IMR-90 (cell line): Measurements from ENCODE around the gene TANK. TPM values are rescaled to one million over a fixed set of nuclear protein-coding genes. Genes with fewer than 3 reads are reported as not detected.

Experiments used
- ATAC-seq: fragments of 200-7000 bp; cut with Tn5 transposase; 2 replicates; pipeline ENCODE4 v1.9.1; 2020; ENCODE audit warnings: low read depth, mild to moderate bottlenecking, moderate library complexity
- BruUV-seq: library from RNA; stranded (reverse); fragments of 400-500 nt; replicated peaks from 2 replicates; lab custom pipeline; 2021; lab: Mats Ljungman, UMichigan
- CTCF ChIA-PET: fragments of 300-600 bp; formaldehyde crosslinking; extraction: SDS; loops from one replicate; lab custom pipeline; 2021; ENCODE audit warnings: antibody characterized with exemption; lab: Yijun Ruan, JAX
- POLR2A ChIA-PET: fragments of 300-600 bp; sonication (Branson Sonifier 250); formaldehyde crosslinking; loops from one replicate; lab custom pipeline; 2022; ENCODE audit warnings: antibody characterized with exemption; ENCODE audit not compliant: unreplicated experiment; lab: Charles Lee
- DNase-seq: peaks from one replicate; pipeline ENCODE4 v3.0.0; 2013
- H2AFZ ChIP-seq: replicated peaks from 2 replicates; pipeline ENCODE3; 2013; ENCODE audit warnings: low read length, mild to moderate bottlenecking; ENCODE audit not compliant: poor library complexity
- H2AK5ac ChIP-seq: 2 replicates; pipeline ENCODE4 v1.6.1; 2013; ENCODE audit warnings: low read depth, low read length, inconsistent platforms
- H2AK9ac ChIP-seq: replicated peaks from 2 replicates; pipeline ENCODE3; 2013; ENCODE audit warnings: mild to moderate bottlenecking, low read depth, low read length, moderate library complexity; ENCODE audit not compliant: poor library complexity
- H2BK120ac ChIP-seq: 2 replicates; pipeline ENCODE4 v1.6.1; 2013; ENCODE audit warnings: low read depth, low read length, inconsistent platforms
- H2BK15ac ChIP-seq: 3 replicates; pipeline ENCODE4 v1.6.1; 2013; ENCODE audit warnings: low read depth, low read length, inconsistent platforms
- H2BK20ac ChIP-seq: 2 replicates; pipeline ENCODE4 v1.6.1; 2013; ENCODE audit warnings: low read depth, mild to moderate bottlenecking, inconsistent platforms, low read length, moderate library complexity
- H2BK5ac ChIP-seq: 2 replicates; pipeline ENCODE4 v1.6.1; 2013; ENCODE audit warnings: mild to moderate bottlenecking, low read depth, low read length, inconsistent platforms; ENCODE audit not compliant: poor library complexity, severe bottlenecking
- H3K14ac ChIP-seq: replicated peaks from 2 replicates; pipeline ENCODE4 v1.6.1; 2013; ENCODE audit warnings: low read depth, low read length, inconsistent platforms
- H3K18ac ChIP-seq: 2 replicates; pipeline ENCODE4 v1.6.1; 2013; ENCODE audit warnings: low read depth, low read length, control low read depth
- H3K23ac ChIP-seq: 2 replicates; pipeline ENCODE4 v1.6.1; 2013; ENCODE audit warnings: low read depth, low read length, inconsistent platforms
- H3K27ac ChIP-seq: 2 replicates; pipeline ENCODE4 v1.5.1; 2013; ENCODE audit warnings: mild to moderate bottlenecking, control low read depth, low read length; ENCODE audit not compliant: insufficient read depth
- H3K27me3 ChIP-seq: 2 replicates; pipeline ENCODE4 v1.6.1; 2013; ENCODE audit warnings: low read length; ENCODE audit not compliant: control insufficient read depth, insufficient read depth
- H3K36me3 ChIP-seq: 2 replicates; pipeline ENCODE4 v1.6.1; 2013; ENCODE audit warnings: low read length, mixed read lengths; ENCODE audit not compliant: control insufficient read depth, insufficient read depth
- H3K4ac ChIP-seq: 2 replicates; pipeline ENCODE4 v1.6.1; 2013; ENCODE audit warnings: low read depth, low read length, inconsistent platforms
- H3K4me1 ChIP-seq: 2 replicates; pipeline ENCODE4 v1.6.1; 2013; ENCODE audit warnings: low read length, mixed read lengths; ENCODE audit not compliant: control insufficient read depth, insufficient read depth
- H3K4me2 ChIP-seq: 2 replicates; pipeline ENCODE4 v1.6.1; 2013; ENCODE audit warnings: low read depth, mild to moderate bottlenecking, control low read depth, low read length, moderate library complexity
- H3K4me3 ChIP-seq: 2 replicates; pipeline ENCODE4 v1.5.1; 2013; ENCODE audit warnings: low read depth, mild to moderate bottlenecking, control low read depth, low read length, moderate library complexity; ENCODE audit not compliant: insufficient read depth
- H3K56ac ChIP-seq: 2 replicates; pipeline ENCODE4 v1.6.1; 2013; ENCODE audit warnings: low read length, inconsistent platforms; ENCODE audit not compliant: insufficient read depth; ENCODE audit errors: extremely low read depth
- H3K79me1 ChIP-seq, 2 experiments: 2 replicates each; pipeline ENCODE4 v1.6.1; 2013; ENCODE audit warnings: low read length in 2 of 2, inconsistent platforms in 1 of 2, low read depth in 1 of 2
- H3K9ac ChIP-seq: 2 replicates; pipeline ENCODE4 v1.6.1; 2013; ENCODE audit warnings: low read depth, low read length, control low read depth
- H3K9me1 ChIP-seq: 2 replicates; pipeline ENCODE4 v1.6.1; 2013; ENCODE audit warnings: low read length, inconsistent platforms; ENCODE audit not compliant: insufficient read depth
- H3K9me3 ChIP-seq: 2 replicates; pipeline ENCODE4 v1.6.1; 2013; ENCODE audit warnings: low read length; ENCODE audit not compliant: control insufficient read depth, insufficient read depth
- H4K20me1 ChIP-seq: 2 replicates; pipeline ENCODE4 v1.6.1; 2013; ENCODE audit warnings: low read length, inconsistent platforms; ENCODE audit not compliant: insufficient read depth
- H4K5ac ChIP-seq: 2 replicates; pipeline ENCODE4 v1.6.1; 2013; ENCODE audit warnings: mild to moderate bottlenecking, low read depth, low read length, control low read depth
- H4K8ac ChIP-seq, 2 experiments: 2 replicates each; pipeline ENCODE4 v1.6.1; 2013; ENCODE audit warnings: low read depth in 2 of 2, low read length in 2 of 2, control low read depth in 1 of 2, inconsistent platforms in 1 of 2
- H4K91ac ChIP-seq: 2 replicates; pipeline ENCODE4 v1.6.1; 2013; ENCODE audit warnings: low read depth, low read length, inconsistent platforms; ENCODE audit not compliant: insufficient read depth
- BHLHE40 ChIP-seq: fragments of 150-350 bp; IDR thresholded peaks from 2 replicates; pipeline ENCODE4 v1.6.1; 2016; ENCODE audit warnings: mild to moderate bottlenecking, low read depth, low read length
- CEBPB ChIP-seq: IDR thresholded peaks from 2 replicates; pipeline ENCODE4 v1.6.1; 2012; ENCODE audit warnings: low read depth, low read length, improper control_type of control experiment
- CHD1 ChIP-seq: IDR thresholded peaks from 2 replicates; pipeline ENCODE4 v1.6.1; 2012; ENCODE audit warnings: low read depth, low read length, improper control_type of control experiment
- FOS ChIP-seq: fragments of 150-350 bp; IDR thresholded peaks from 2 replicates; pipeline ENCODE4 v1.6.1; 2016; ENCODE audit warnings: low read depth, low read length
- MAFK ChIP-seq: IDR thresholded peaks from 2 replicates; pipeline ENCODE4 v1.6.1; 2012; ENCODE audit warnings: low read depth, low read length, improper control_type of control experiment
- MAZ ChIP-seq: IDR thresholded peaks from 2 replicates; pipeline ENCODE4 v1.6.1; 2012; ENCODE audit warnings: low read depth, mild to moderate bottlenecking, low read length, improper control_type of control experiment, moderate library complexity, borderline replicate concordance
- MXI1 ChIP-seq: IDR thresholded peaks from 2 replicates; pipeline ENCODE4 v1.6.1; 2012; ENCODE audit warnings: low read depth, mild to moderate bottlenecking, low read length, moderate library complexity, borderline replicate concordance
- NFE2L2 ChIP-seq: fragments of 150-350 bp; IDR thresholded peaks from 2 replicates; pipeline ENCODE4 v1.6.1; 2016; ENCODE audit warnings: low read depth, mild to moderate bottlenecking, low read length
- POLR2A ChIP-seq: IDR thresholded peaks from 2 replicates; pipeline ENCODE4 v1.6.1; 2012; ENCODE audit warnings: mild to moderate bottlenecking, low read depth, low read length
- RAD21 ChIP-seq: IDR thresholded peaks from 2 replicates; pipeline ENCODE4 v1.6.1; 2012; ENCODE audit warnings: low read length, improper control_type of control experiment
- SMC3 ChIP-seq: fragments of 150-350 bp; IDR thresholded peaks from 2 replicates; pipeline ENCODE4 v1.6.1; 2016; ENCODE audit warnings: low read depth, mild to moderate bottlenecking, antibody characterized with exemption, low read length, moderate library complexity
- whole genome bisulfite sequencing, 2 experiments: methylation state at CpG; one replicate each; pipeline versions ENCODE4 v1.1.5 to v1.1.7; 2013; ENCODE audit warnings: missing lambda C conversion rate in 2 of 2; ENCODE audit not compliant: insufficient read length in 1 of 2; ENCODE audit errors: extremely low coverage in 2 of 2; 5-methylcytosine and 5-hydroxymethylcytosine counted together
- dilution Hi-C: fragments of 300-500 bp; cut with HindIII; formaldehyde crosslinking; loops from one replicate; pipeline ENCODE4 v1.14.3; 2018; ENCODE audit warnings: low sequenced_read_pairs; ENCODE audit not compliant: unreplicated experiment
- in situ Hi-C: fragments of 300-500 bp; cut with MboI; formaldehyde crosslinking; loops from 3 replicates; pipeline ENCODE4 v1.14.3; 2019; ENCODE audit warnings: low sequenced_read_pairs, inconsistent platforms, mixed read lengths
- intact Hi-C: fragments of 100-400 bp; cut with micrococcal nuclease; formaldehyde crosslinking; loops from 2 replicates; pipeline ENCODE4 v1.10.0; 2022
- polyA plus RNA-seq, 3 experiments: library from polyadenylated mRNA; depleted of rRNA; stranded (reverse); fragments of >200 nt; gene quantifications; 2 replicates each; pipeline ENCODE4 v1.2.3, GENCODE V29; 2012; ENCODE audit warnings: low replicate concordance in 1 of 3
- total RNA-seq: library from RNA; depleted of rRNA; stranded (reverse); fragments of >200 nt; gene quantifications from 2 replicates; pipeline ENCODE4 v1.2.3, GENCODE V29; 2012
- TF ChIP-seq, protein P1 (sequence below): fragments of 150-350 bp; IDR thresholded peaks from 2 replicates; pipeline ENCODE4 v1.6.1; 2016; ENCODE audit warnings: low read depth, mild to moderate bottlenecking, low read length, moderate library complexity, borderline replicate concordance
- TF ChIP-seq, protein P2 (sequence below): fragments of 150-350 bp; IDR thresholded peaks from 2 replicates; pipeline ENCODE4 v1.6.1; 2017; ENCODE audit warnings: mild to moderate bottlenecking, antibody characterized with exemption, low read length, low read depth
- TF ChIP-seq, protein P3 (sequence below): conservative IDR thresholded peaks from 2 replicates; pipeline ENCODE4 v1.5.1; 2012; ENCODE audit warnings: mild to moderate bottlenecking, low read depth, low read length, improper control_type of control experiment

The TANK gene
- total and polyA plus RNA-seq, 2 of the 4 experiments (the other 2 are of a cell fraction): 25.4 to 41.9 TPM

DNA sequence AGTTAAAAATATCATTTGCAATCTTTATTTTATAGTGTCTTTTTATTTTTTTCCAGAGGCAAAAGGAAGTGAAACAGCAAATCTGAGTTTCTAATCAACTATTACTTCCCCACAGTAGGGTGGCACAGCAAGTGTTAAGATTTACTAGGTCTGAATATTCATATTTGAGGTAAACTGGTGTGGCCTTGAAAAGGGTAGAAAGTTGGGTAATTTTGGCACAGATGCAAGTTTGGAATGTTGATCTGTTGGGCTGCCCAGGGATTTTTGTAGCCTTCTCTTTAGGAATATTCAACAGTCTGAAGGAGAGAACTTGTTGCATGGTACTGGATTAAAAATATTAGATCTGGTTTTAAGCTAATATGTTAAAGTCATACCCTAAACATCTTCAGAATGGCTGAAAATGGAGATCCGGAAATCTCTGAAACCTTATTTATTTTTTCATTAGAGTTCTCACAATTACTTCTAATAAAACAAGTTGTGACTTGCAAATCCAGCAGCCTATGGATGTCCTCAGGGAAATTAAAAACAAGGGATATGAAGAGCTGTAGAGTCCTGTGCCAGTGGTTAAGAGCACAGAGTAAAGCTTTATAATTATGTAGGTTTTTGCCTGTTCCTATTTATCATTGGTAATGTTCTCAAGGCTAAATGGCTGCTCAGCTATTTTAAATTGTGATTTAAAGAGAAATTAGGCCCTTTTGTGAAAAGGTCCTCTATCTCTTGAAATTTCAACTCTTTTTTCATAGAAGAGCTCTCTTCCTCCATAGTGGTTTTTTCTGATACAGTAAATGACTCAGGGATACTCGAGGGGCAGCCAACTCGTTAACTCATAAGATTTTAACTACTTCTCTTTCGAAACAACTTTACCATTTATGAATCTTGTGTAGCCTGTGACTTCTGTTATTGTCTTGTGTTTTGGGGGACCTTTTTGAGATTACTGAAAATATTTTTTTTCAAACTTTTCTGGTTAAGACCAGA lies 11.0 kb downstream of the TANK start:
- no peak overlapping the region for H3K9ac ChIP-seq
- ATAC-seq: no peak
- no peak overlapping the region for H3K18ac ChIP-seq
- H2BK15ac ChIP-seq: no peak overlapping the region
- no peak overlapping the region for H3K23ac ChIP-seq
- in situ Hi-C loops (no loop called here), dilution Hi-C loops (no loop called here), intact Hi-C loops (no loop called here)
- peaks cover 9% of the 10 kb centered on the region for H3K36me3 ChIP-seq
- CTCF ChIA-PET: no interaction called here
- peaks cover 40 to 73% of the 10 kb centered on the region in 2 experiments for H3K79me1 ChIP-seq
- no peaks in the 10 kb centered on the region for H3K9me3 ChIP-seq
- H4K5ac ChIP-seq: no peak overlapping the region
- H2AK5ac ChIP-seq: no peak overlapping the region
- H3K9me1 ChIP-seq: peaks cover 5% of the 10 kb centered on the region; the same call in 1 of the 2 replicates
- H4K8ac ChIP-seq: no peak overlapping the region
- no peak overlapping the region for H2AFZ ChIP-seq
- H3K4me3 ChIP-seq: no peak overlapping the region
- H2BK20ac ChIP-seq: no peak overlapping the region
- H2BK120ac ChIP-seq: no peak overlapping the region
- no peak overlapping the region for H3K27ac ChIP-seq
- no peak overlapping the region for H2BK5ac ChIP-seq
- no peak overlapping the region for H3K4me2 ChIP-seq
- H2AK9ac ChIP-seq: no peak overlapping the region
- H3K4me1 ChIP-seq: peaks cover 6% of the 10 kb centered on the region
- no TSS peak for BruUV-seq
- no peaks in the 10 kb centered on the region for H3K27me3 ChIP-seq
- H3K56ac ChIP-seq: no peak overlapping the region
- H3K4ac ChIP-seq: no peak overlapping the region
- WGBS, 2 experiments: no CpG with 5 or more reads among the region's 4 CpGs
- H4K20me1 ChIP-seq: peaks cover 10% of the 10 kb centered on the region; the same call in 1 of the 2 replicates
- H3K14ac ChIP-seq: no peak overlapping the region
- H4K91ac ChIP-seq: no peak overlapping the region
- POLR2A ChIA-PET: interaction anchor here (0.6 kb wide), 1 partner anchor 10 kb away, joined by 3 read pairs; no protein-coding TSS in a partner anchor
- DNase-seq: no peak
- TF ChIP-seq CEBPB (no peak), CHD1 (no peak), POLR2A (no peak), RAD21 (no peak), SMC3 (no peak), BHLHE40 (no peak), NFE2L2 (no peak), MAFK (no peak), MAZ (no peak), FOS (no peak), MXI1 (no peak)
- TF ChIP-seq, protein P1, sequence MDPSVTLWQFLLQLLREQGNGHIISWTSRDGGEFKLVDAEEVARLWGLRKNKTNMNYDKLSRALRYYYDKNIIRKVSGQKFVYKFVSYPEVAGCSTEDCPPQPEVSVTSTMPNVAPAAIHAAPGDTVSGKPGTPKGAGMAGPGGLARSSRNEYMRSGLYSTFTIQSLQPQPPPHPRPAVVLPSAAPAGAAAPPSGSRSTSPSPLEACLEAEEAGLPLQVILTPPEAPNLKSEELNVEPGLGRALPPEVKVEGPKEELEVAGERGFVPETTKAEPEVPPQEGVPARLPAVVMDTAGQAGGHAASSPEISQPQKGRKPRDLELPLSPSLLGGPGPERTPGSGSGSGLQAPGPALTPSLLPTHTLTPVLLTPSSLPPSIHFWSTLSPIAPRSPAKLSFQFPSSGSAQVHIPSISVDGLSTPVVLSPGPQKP: no peak
- TF ChIP-seq, protein P2, sequence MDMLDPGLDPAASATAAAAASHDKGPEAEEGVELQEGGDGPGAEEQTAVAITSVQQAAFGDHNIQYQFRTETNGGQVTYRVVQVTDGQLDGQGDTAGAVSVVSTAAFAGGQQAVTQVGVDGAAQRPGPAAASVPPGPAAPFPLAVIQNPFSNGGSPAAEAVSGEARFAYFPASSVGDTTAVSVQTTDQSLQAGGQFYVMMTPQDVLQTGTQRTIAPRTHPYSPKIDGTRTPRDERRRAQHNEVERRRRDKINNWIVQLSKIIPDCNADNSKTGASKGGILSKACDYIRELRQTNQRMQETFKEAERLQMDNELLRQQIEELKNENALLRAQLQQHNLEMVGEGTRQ: no peak
- TF ChIP-seq, protein P3, sequence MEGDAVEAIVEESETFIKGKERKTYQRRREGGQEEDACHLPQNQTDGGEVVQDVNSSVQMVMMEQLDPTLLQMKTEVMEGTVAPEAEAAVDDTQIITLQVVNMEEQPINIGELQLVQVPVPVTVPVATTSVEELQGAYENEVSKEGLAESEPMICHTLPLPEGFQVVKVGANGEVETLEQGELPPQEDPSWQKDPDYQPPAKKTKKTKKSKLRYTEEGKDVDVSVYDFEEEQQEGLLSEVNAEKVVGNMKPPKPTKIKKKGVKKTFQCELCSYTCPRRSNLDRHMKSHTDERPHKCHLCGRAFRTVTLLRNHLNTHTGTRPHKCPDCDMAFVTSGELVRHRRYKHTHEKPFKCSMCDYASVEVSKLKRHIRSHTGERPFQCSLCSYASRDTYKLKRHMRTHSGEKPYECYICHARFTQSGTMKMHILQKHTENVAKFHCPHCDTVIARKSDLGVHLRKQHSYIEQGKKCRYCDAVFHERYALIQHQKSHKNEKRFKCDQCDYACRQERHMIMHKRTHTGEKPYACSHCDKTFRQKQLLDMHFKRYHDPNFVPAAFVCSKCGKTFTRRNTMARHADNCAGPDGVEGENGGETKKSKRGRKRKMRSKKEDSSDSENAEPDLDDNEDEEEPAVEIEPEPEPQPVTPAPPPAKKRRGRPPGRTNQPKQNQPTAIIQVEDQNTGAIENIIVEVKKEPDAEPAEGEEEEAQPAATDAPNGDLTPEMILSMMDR: no peak
